Upper lobe of right lung (tissue), 1 donor: ENCODE measurements around the gene KRTAP5-1. TPM values are rescaled to one million over a fixed set of nuclear protein-coding genes. Genes with fewer than 3 reads are reported as not detected.
"Not testable (repeated sequence)": the region's sequence is repeated elsewhere in the genome, so short reads cannot be mapped to it uniquely, and the experiment has no call there.

Source experiments
- ATAC-seq: fragments of 200-7000 bp; cut with Tn5 transposase; one replicate; pipeline ENCODE4 v1.9.1; 2020; ENCODE audit warnings: mild to moderate bottlenecking, moderate library complexity
- DNase-seq: peaks from one replicate; pipeline ENCODE4 v3.0.0-alpha.2; 2020
- H3K27ac ChIP-seq: fragments of 200-600 bp; one replicate; pipeline ENCODE4 v1.8.0; 2022
- H3K27me3 ChIP-seq: fragments of 200-600 bp; one replicate; pipeline ENCODE4 v1.8.0; 2022; ENCODE audit warnings: mild to moderate bottlenecking
- H3K36me3 ChIP-seq: fragments of 200-600 bp; one replicate; pipeline ENCODE4 v1.8.0; 2022
- H3K4me1 ChIP-seq: fragments of 200-600 bp; one replicate; pipeline ENCODE4 v1.8.0; 2022
- H3K4me3 ChIP-seq: fragments of 200-600 bp; one replicate; pipeline ENCODE4 v1.8.0; 2022; ENCODE audit warnings: mild to moderate bottlenecking
- H3K9me3 ChIP-seq: fragments of 200-600 bp; one replicate; pipeline ENCODE4 v1.8.0; 2022
- intact Hi-C: fragments of 100-400 bp; cut with DNase I; formaldehyde crosslinking; loops from one replicate; pipeline ENCODE4 v1.11.0; 2022
- long read RNA-seq: library from polyadenylated mRNA; unstranded; transcript quantifications from one replicate; pipeline ENCODE4 v2.0.0, GENCODE V29; 2021
- total RNA-seq: library from RNA; stranded (reverse); fragmentation: NEBNext Ultra II Directional; extraction: Animal tissue kit (Norgen Biotek cat#: 25700); gene quantifications from one replicate; pipeline ENCODE4 v1.2.1, GENCODE V29; 2021
- TF ChIP-seq, protein P1 (sequence below): fragments of 200-600 bp; IDR thresholded peaks from one replicate; pipeline ENCODE4 v1.8.0; 2022; ENCODE audit warnings: antibody characterized with exemption
- donor health status: DM: no; HTN: yes; CAD: no; lungs with severe emphysema.

Gene KRTAP5-1, protein sequence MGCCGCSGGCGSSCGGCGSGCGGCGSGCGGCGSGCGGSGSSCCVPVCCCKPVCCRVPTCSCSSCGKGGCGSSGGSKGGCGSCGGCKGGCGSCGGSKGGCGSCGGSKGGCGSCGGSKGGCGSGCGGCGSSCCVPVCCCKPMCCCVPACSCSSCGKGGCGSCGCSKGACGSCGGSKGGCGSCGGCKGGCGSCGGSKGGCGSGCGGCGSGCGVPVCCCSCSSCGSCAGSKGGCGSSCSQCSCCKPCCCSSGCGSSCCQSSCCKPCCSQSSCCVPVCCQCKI
- not detected for total RNA-seq
- long read RNA-seq: 0 reads

DNA sequence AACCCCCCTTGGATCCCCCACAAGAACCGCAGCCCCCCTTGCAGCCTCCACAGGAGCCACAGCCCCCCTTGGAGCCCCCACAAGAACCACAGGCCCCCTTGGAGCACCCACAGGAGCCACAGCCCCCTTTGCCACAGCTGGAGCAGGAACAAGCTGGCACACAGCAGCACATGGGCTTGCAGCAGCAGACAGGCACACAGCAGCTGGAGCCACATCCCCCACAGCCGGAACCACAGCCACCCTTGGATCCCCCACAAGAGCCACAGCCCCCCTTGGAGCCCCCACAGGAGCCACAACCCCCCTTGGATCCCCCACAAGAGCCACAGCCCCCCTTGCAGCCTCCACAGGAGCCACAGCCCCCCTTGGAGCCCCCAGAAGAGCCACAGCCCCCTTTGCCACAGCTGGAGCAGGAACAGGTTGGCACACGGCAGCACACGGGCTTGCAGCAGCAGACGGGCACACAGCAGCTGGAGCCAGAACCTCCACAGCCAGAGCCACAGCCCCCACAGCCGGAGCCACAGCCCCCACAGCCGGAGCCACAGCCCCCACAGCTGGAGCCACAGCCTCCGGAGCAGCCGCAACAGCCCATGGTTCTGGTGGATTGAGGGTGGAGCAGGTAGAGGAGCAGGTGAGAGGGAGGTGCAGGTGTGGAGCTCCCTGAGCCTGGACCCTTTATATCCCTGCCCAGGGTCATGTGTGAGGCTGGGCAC, at the start of gene KRTAP5-1:
Gene KRTAP5-1 (minus strand): TSS at position 623 of the 710 bp plus-strand sequence. CDS start 34 bp downstream, at position 589.
- H3K4me1 ChIP-seq, H3K36me3 ChIP-seq, H3K9me3 ChIP-seq, H3K27me3 ChIP-seq, ATAC-seq, DNase-seq, H3K4me3 ChIP-seq, H3K27ac ChIP-seq, intact Hi-C loops: not testable (repeated sequence)

DNA sequence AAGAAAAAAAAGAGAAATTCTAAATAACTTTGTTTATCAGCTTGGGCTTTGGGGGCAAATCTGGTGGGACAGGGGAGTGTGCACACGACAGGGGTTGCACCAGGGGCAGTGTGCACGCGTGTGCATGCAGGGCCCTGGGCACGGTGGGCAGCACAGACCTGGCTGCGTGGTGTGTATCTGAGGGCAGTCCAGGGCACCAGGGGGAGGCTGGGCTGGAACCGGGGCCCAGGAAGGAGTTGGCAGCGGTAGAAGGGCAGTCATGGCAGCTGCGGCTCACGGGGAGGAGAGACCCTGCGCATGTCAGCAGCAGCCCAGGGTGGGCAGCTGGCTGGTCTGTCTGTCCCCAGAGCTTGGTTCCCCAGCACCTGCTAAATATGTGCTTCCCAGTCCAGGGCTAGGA, 48.8 kb upstream of the KRTAP5-1 start:
- H3K36me3 ChIP-seq: no peaks in the 10 kb centered on the region
- TF ChIP-seq, protein P1, sequence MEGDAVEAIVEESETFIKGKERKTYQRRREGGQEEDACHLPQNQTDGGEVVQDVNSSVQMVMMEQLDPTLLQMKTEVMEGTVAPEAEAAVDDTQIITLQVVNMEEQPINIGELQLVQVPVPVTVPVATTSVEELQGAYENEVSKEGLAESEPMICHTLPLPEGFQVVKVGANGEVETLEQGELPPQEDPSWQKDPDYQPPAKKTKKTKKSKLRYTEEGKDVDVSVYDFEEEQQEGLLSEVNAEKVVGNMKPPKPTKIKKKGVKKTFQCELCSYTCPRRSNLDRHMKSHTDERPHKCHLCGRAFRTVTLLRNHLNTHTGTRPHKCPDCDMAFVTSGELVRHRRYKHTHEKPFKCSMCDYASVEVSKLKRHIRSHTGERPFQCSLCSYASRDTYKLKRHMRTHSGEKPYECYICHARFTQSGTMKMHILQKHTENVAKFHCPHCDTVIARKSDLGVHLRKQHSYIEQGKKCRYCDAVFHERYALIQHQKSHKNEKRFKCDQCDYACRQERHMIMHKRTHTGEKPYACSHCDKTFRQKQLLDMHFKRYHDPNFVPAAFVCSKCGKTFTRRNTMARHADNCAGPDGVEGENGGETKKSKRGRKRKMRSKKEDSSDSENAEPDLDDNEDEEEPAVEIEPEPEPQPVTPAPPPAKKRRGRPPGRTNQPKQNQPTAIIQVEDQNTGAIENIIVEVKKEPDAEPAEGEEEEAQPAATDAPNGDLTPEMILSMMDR: no peak
- intact Hi-C loops: no loop called here
- ATAC-seq (no peak), DNase-seq (no peak)
- H3K9me3 ChIP-seq: no peaks in the 10 kb centered on the region
- no peak overlapping the region for H3K27ac ChIP-seq
- H3K27me3 ChIP-seq: peaks cover 20% of the 10 kb centered on the region
- no peak overlapping the region for H3K4me3 ChIP-seq
- no peaks in the 10 kb centered on the region for H3K4me1 ChIP-seq

DNA sequence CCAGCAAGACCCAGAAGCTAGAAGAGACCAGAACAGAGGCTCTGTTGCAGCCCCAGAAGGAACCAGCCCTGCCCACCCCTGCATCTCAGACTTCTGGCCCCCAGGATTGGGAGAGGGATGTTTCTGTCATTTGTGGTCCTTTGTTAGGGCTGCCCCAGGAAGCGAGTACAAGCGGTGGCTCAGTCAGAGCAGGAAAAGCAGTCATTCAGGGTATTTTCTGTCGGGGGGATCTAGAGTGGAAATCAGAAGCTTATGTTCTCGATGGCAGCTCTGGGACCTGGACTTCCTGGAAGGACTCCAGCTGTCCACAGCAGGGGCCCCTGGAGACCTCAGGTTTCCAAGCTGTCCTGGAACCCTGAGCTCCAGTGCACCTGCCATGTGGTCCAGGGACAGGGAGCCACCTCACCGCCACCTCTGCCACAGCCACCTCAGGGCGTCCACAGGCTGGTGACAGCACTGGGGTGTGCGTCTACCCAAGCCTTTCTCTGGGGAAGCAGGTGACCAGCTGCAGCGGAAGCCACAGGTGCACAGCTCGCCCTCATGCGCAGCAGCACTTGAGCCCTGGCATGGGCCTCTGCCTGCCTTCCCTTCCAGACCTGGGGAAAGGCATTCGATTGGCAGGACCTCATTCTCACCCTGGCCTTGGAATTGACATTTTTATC, 47.1 kb upstream of the KRTAP5-1 start:
- Histone ChIP-seq H3K36me3 (no peaks in the 10 kb centered on the region), H3K4me3 (no peak overlapping the region), H3K27ac (no peak overlapping the region), H3K4me1 (no peaks in the 10 kb centered on the region), H3K9me3 (no peaks in the 10 kb centered on the region), H3K27me3 (peaks cover 24% of the 10 kb centered on the region)
- DNase-seq: no peak
- TF ChIP-seq, protein P1: no peak
- intact Hi-C loops: no loop called here
- no peak for ATAC-seq

DNA sequence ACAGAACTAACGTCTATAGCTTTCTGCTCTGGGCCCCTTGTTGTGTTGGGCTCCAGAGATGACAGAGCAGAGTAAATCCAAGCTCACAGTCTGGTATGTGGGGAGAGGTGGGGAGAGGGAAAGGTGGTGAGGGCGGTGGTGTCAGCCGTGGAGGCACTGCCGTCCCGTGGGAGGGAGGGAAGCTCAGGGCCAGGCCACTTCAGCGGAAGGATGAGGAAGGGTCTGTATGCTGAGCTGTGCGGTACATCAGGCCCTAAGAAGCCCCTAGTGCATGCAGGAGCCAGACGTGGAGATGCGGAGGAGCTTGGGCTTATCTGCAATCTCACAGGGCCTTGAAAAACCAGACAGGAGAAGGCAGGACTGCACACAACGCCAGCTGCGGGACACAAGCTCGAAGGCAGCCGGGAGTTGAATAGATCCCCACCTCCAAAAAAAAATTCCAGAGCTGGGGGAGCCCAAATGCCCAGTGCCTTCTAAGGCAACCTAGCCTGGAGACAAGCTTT, 46.0 kb upstream of the KRTAP5-1 start:
- Histone ChIP-seq H3K36me3 (no peaks in the 10 kb centered on the region), H3K27ac (no peak overlapping the region), H3K4me3 (no peak overlapping the region), H3K9me3 (no peaks in the 10 kb centered on the region), H3K4me1 (no peaks in the 10 kb centered on the region), H3K27me3 (peaks cover 24% of the 10 kb centered on the region)
- TF ChIP-seq, protein P1: no peak
- ATAC-seq (no peak), DNase-seq (no peak)
- intact Hi-C loops: no loop called here

DNA sequence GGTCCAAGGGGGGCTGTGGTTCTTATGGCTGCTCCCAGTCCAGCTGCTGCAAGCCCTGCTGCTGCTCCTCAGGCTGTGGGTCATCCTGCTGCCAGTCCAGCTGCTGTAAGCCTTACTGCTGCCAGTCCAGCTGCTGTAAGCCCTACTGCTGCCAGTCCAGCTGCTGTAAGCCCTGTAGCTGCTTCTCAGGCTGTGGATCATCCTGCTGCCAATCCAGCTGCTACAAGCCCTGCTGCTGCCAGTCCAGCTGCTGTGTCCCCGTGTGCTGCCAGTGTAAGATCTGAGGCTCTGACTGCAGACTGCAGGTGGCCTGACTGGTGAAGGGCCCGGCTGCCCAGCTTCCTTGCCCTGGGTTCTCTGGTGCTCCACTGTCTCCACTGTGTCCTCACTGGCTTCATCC, 45.2 kb upstream of the KRTAP5-1 start:
- Histone ChIP-seq H3K27me3 (peaks cover 24% of the 10 kb centered on the region), H3K9me3 (no peaks in the 10 kb centered on the region), H3K27ac (no peak overlapping the region), H3K4me3 (no peak overlapping the region), H3K4me1 (no peaks in the 10 kb centered on the region), H3K36me3 (no peaks in the 10 kb centered on the region)
- intact Hi-C loops: no loop called here
- TF ChIP-seq, protein P1: no peak
- no peak for DNase-seq
- ATAC-seq: no peak
